Hepatocyte (in vitro differentiated cells): ENCODE measurements around the gene ZHX3. TPM values are rescaled to one million over a fixed set of nuclear protein-coding genes. Genes with fewer than 3 reads are reported as not detected.

Experiments used
- DNase-seq: peaks from one replicate; pipeline ENCODE4 v3.0.0-alpha.2; 2016; ENCODE audit warnings: low spot score
- H2AFZ ChIP-seq: fragments of 200-600 bp; sonication (generic); 2 replicates; pipeline ENCODE4 v1.6.0; 2016; ENCODE audit warnings: antibody characterized with exemption, mild to moderate bottlenecking
- H3K27ac ChIP-seq: fragments of 200-600 bp; sonication (generic); 2 replicates; pipeline ENCODE4 v1.5.1; 2016; ENCODE audit warnings: mild to moderate bottlenecking
- H3K27me3 ChIP-seq: fragments of 200-600 bp; sonication (generic); 2 replicates; pipeline ENCODE4 v1.6.1; 2016
- H3K36me3 ChIP-seq: fragments of 200-600 bp; sonication (generic); replicated peaks from 2 replicates; pipeline ENCODE4 v1.5.1; 2016; ENCODE audit warnings: low read depth; ENCODE audit not compliant: insufficient read depth
- H3K4me1 ChIP-seq: fragments of 200-600 bp; sonication (generic); 2 replicates; pipeline ENCODE4 v1.5.1; 2016; ENCODE audit warnings: mild to moderate bottlenecking, moderate library complexity; ENCODE audit not compliant: insufficient read depth
- H3K4me2 ChIP-seq: fragments of 200-600 bp; sonication (generic); 2 replicates; pipeline ENCODE4 v1.6.0; 2016
- H3K4me3 ChIP-seq: fragments of 200-600 bp; sonication (generic); 2 replicates; pipeline ENCODE4 v1.5.1; 2016; ENCODE audit warnings: mild to moderate bottlenecking
- H3K79me2 ChIP-seq: fragments of 200-600 bp; sonication (generic); 2 replicates; pipeline ENCODE4 v1.6.0; 2017; ENCODE audit warnings: mild to moderate bottlenecking
- H3K9me2 ChIP-seq: fragments of 200-600 bp; sonication (generic); replicated peaks from 2 replicates; pipeline ENCODE4 v1.6.0; 2017; ENCODE audit warnings: mild to moderate bottlenecking; ENCODE audit not compliant: insufficient read depth
- H3K9me3 ChIP-seq: fragments of 200-600 bp; sonication (generic); 2 replicates; pipeline ENCODE4 v1.5.1; 2016; ENCODE audit warnings: low read depth, mild to moderate bottlenecking
- H4K20me1 ChIP-seq: fragments of 200-600 bp; sonication (generic); 2 replicates; pipeline ENCODE4 v1.6.0; 2016; ENCODE audit warnings: mild to moderate bottlenecking; ENCODE audit not compliant: insufficient read depth, poor library complexity, severe bottlenecking
- CTCF ChIP-seq: fragments of 200-600 bp; sonication (generic); IDR thresholded peaks from 2 replicates; pipeline ENCODE4 v1.5.1; 2016; ENCODE audit warnings: antibody characterized with exemption, mild to moderate bottlenecking; ENCODE audit not compliant: poor library complexity
- EZH2 ChIP-seq: fragments of 200-600 bp; sonication (generic); IDR thresholded peaks from 2 replicates; pipeline ENCODE4 v1.6.1; 2016; ENCODE audit warnings: antibody characterized with exemption, mild to moderate bottlenecking, borderline replicate concordance
- EZH2phosphoT487 ChIP-seq: fragments of 200-600 bp; sonication (generic); IDR thresholded peaks from one replicate; pipeline ENCODE4 v1.6.1; 2018; ENCODE audit warnings: antibody characterized with exemption, mild to moderate bottlenecking, low read depth, moderate library complexity; ENCODE audit not compliant: unreplicated experiment, severe bottlenecking
- WGBS: methylation state at CpG from one replicate; pipeline ENCODE4 v1.1.6; 2016; ENCODE audit warnings: low lambda C conversion rate; ENCODE audit errors: missing lambda C conversion rate; 5-methylcytosine and 5-hydroxymethylcytosine counted together
- polyA plus RNA-seq: library from polyadenylated mRNA; unstranded; fragments of >200 nt; fragmentation: Nextera tagmentation; extraction: Ambion mirVana; gene quantifications from 2 replicates; pipeline ENCODE4 v1.2.1, GENCODE V29; 2016
- total RNA-seq: library from RNA; depleted of rRNA; stranded (reverse); fragments of >200 nt; gene quantifications from 2 replicates; pipeline ENCODE4 v1.2.3, GENCODE V29; 2014

Gene ZHX3
- total and polyA plus RNA-seq, 2 experiments from 2014 or later, result 15.0 to 19.7 TPM

- Histone ChIP-seq H3K79me2 (no peaks in the 10 kb centered on the region), H3K4me3 (no peak overlapping the region), H3K9me3 (no peaks in the 10 kb centered on the region), H3K4me1 (no peaks in the 10 kb centered on the region), H3K27me3 (no peaks in the 10 kb centered on the region), H2AFZ (no peak overlapping the region), H3K9me2 (no peaks in the 10 kb centered on the region), H3K4me2 (no peak overlapping the region), H4K20me1 (no peaks in the 10 kb centered on the region), H3K27ac (no peak overlapping the region), H3K36me3 (no peaks in the 10 kb centered on the region)
- DNase-seq, result no peak
- WGBS, result 86% methylated on average over 12 of the region's 13 CpGs
- TF ChIP-seq EZH2phosphoT487 (no peak), CTCF (no peak), EZH2 (no peak)
These were observed 39.4 kb upstream of the ZHX3 start for GRCh38 chr20:41356951-41357350.

GRCh38 chr20:41355598-41356203 lies 38.2 kb upstream of the ZHX3 start:
- TF ChIP-seq EZH2phosphoT487, result no peak
- no peak for TF ChIP-seq EZH2
- TF ChIP-seq CTCF, result no peak
- Histone ChIP-seq H3K36me3 (no peaks in the 10 kb centered on the region), H3K9me2 (no peaks in the 10 kb centered on the region), H3K27ac (no peak overlapping the region), H3K9me3 (no peaks in the 10 kb centered on the region), H3K4me3 (no peak overlapping the region), H4K20me1 (no peaks in the 10 kb centered on the region), H3K4me2 (no peak overlapping the region), H3K4me1 (no peaks in the 10 kb centered on the region), H3K27me3 (no peaks in the 10 kb centered on the region), H3K79me2 (no peaks in the 10 kb centered on the region), H2AFZ (no peak overlapping the region)
- over 99% methylated on average over 6 of the region's 7 CpGs for WGBS
- DNase-seq, result no peak

- H3K9me3 ChIP-seq, result no peaks in the 10 kb centered on the region
- 98% methylated on average over 3 of the region's 3 CpGs for WGBS
- H3K27ac ChIP-seq, result no peak overlapping the region
- DNase-seq, result no peak
- no peaks in the 10 kb centered on the region for H3K27me3 ChIP-seq
- H4K20me1 ChIP-seq, result no peaks in the 10 kb centered on the region
- no peaks in the 10 kb centered on the region for H3K36me3 ChIP-seq
- H3K4me2 ChIP-seq, result no peak overlapping the region
- H3K79me2 ChIP-seq, result no peaks in the 10 kb centered on the region
- no peak overlapping the region for H2AFZ ChIP-seq
- TF ChIP-seq EZH2phosphoT487 (no peak), EZH2 (no peak), CTCF (no peak)
- no peaks in the 10 kb centered on the region for H3K4me1 ChIP-seq
- H3K4me3 ChIP-seq, result no peak overlapping the region
- no peaks in the 10 kb centered on the region for H3K9me2 ChIP-seq
These were observed 37.7 kb upstream of the ZHX3 start for GRCh38 chr20:41355192-41355591.

GRCh38 chr20:41353530-41353929 lies 36.0 kb upstream of the ZHX3 start:
- Histone ChIP-seq H4K20me1 (no peaks in the 10 kb centered on the region), H3K79me2 (no peaks in the 10 kb centered on the region), H3K4me1 (no peaks in the 10 kb centered on the region), H3K27ac (no peak overlapping the region), H3K9me2 (no peaks in the 10 kb centered on the region), H3K4me3 (no peak overlapping the region), H3K36me3 (no peaks in the 10 kb centered on the region), H3K27me3 (no peaks in the 10 kb centered on the region), H3K9me3 (no peaks in the 10 kb centered on the region), H2AFZ (no peak overlapping the region), H3K4me2 (no peak overlapping the region)
- TF ChIP-seq EZH2phosphoT487, result no peak
- DNase-seq, result no peak
